HEK293 (cell line): ENCODE data around the gene ENO2.

Source experiments
- BCL6B ChIP-seq: fragments of 450-650 bp; formaldehyde crosslinking; IDR thresholded peaks from 2 replicates; pipeline ENCODE4 v1.5.1; 2017; ENCODE audit warnings: missing biosample characterization, missing genetic modification characterization
- GFI1B ChIP-seq: fragments of 450-650 bp; formaldehyde crosslinking; IDR thresholded peaks from 2 replicates; pipeline ENCODE4 v1.5.1; 2016; ENCODE audit warnings: missing biosample characterization, missing genetic modification characterization
- HOXA7 ChIP-seq: sonication (generic); formaldehyde crosslinking; IDR thresholded peaks from 2 replicates; pipeline ENCODE4 v1.8.1; 2022; ENCODE audit warnings: missing genetic modification reagents, borderline replicate concordance
- KLF1 ChIP-seq: fragments of 450-650 bp; formaldehyde crosslinking; IDR thresholded peaks from 2 replicates; pipeline ENCODE4 v1.5.1; 2016; ENCODE audit warnings: missing biosample characterization, missing genetic modification characterization
- OSR2 ChIP-seq: fragments of 450-650 bp; formaldehyde crosslinking; IDR thresholded peaks from 2 replicates; pipeline ENCODE4 v1.5.1; 2016; ENCODE audit warnings: missing biosample characterization, missing genetic modification characterization
- RBAK ChIP-seq: fragments of 450-650 bp; formaldehyde crosslinking; IDR thresholded peaks from 2 replicates; pipeline ENCODE4 v1.5.1; 2016; ENCODE audit warnings: missing biosample characterization, missing genetic modification characterization
- TRIM28 ChIP-seq: IDR thresholded peaks from 2 replicates; pipeline ENCODE4 v1.6.1; 2011; ENCODE audit warnings: low read length, control low read depth, borderline replicate concordance
- ZBTB20 ChIP-seq: fragments of 450-650 bp; formaldehyde crosslinking; IDR thresholded peaks from 2 replicates; pipeline ENCODE4 v1.5.1; 2016; ENCODE audit warnings: missing biosample characterization, missing genetic modification characterization
- ZFP3 ChIP-seq: fragments of 450-650 bp; formaldehyde crosslinking; IDR thresholded peaks from 2 replicates; pipeline ENCODE4 v1.5.1; 2016; ENCODE audit warnings: low read depth, missing biosample characterization, missing genetic modification characterization
- ZFP37 ChIP-seq: fragments of 450-650 bp; formaldehyde crosslinking; IDR thresholded peaks from 2 replicates; pipeline ENCODE4 v1.5.1; 2016; ENCODE audit warnings: missing biosample characterization, missing genetic modification characterization
- ZFP41 ChIP-seq: fragments of 450-650 bp; formaldehyde crosslinking; IDR thresholded peaks from 2 replicates; pipeline ENCODE4 v1.5.1; 2016; ENCODE audit warnings: missing biosample characterization, missing genetic modification characterization, borderline replicate concordance
- ZIC2 ChIP-seq: fragments of 450-650 bp; formaldehyde crosslinking; IDR thresholded peaks from 2 replicates; pipeline ENCODE4 v1.5.1; 2016; ENCODE audit warnings: missing biosample characterization, missing genetic modification characterization
- ZNF132 ChIP-seq: fragments of 450-650 bp; formaldehyde crosslinking; IDR thresholded peaks from 2 replicates; pipeline ENCODE4 v1.5.1; 2017; ENCODE audit warnings: missing biosample characterization, missing genetic modification characterization, borderline replicate concordance
- ZNF138 ChIP-seq: fragments of 450-650 bp; formaldehyde crosslinking; IDR thresholded peaks from 2 replicates; pipeline ENCODE4 v1.5.1; 2016; ENCODE audit warnings: missing biosample characterization, missing genetic modification characterization, borderline replicate concordance
- ZNF140 ChIP-seq: fragments of 450-650 bp; formaldehyde crosslinking; IDR thresholded peaks from 2 replicates; pipeline ENCODE4 v1.5.1; 2016; ENCODE audit warnings: missing biosample characterization, missing genetic modification characterization
- ZNF148 ChIP-seq: fragments of 450-650 bp; formaldehyde crosslinking; IDR thresholded peaks from 2 replicates; pipeline ENCODE4 v1.5.0; 2017; ENCODE audit warnings: missing biosample characterization, missing genetic modification characterization, borderline replicate concordance
- ZNF16 ChIP-seq: fragments of 450-650 bp; formaldehyde crosslinking; IDR thresholded peaks from 2 replicates; pipeline ENCODE4 v1.5.1; 2016; ENCODE audit warnings: low read depth, missing biosample characterization, missing genetic modification characterization
- ZNF223 ChIP-seq: fragments of 450-650 bp; formaldehyde crosslinking; IDR thresholded peaks from 2 replicates; pipeline ENCODE4 v1.5.1; 2016; ENCODE audit warnings: missing biosample characterization, missing genetic modification characterization
- ZNF311 ChIP-seq: fragments of 450-650 bp; formaldehyde crosslinking; IDR thresholded peaks from 2 replicates; pipeline ENCODE4 v1.5.1; 2017; ENCODE audit warnings: missing biosample characterization, missing genetic modification characterization, borderline replicate concordance
- ZNF350 ChIP-seq: fragments of 450-650 bp; formaldehyde crosslinking; IDR thresholded peaks from 2 replicates; pipeline ENCODE4 v1.5.0; 2017; ENCODE audit warnings: missing biosample characterization, mild to moderate bottlenecking, missing genetic modification characterization
- ZNF391 ChIP-seq: fragments of 450-650 bp; formaldehyde crosslinking; IDR thresholded peaks from 2 replicates; pipeline ENCODE4 v1.5.1; 2016; ENCODE audit warnings: low read depth, missing biosample characterization, missing genetic modification characterization, borderline replicate concordance
- ZNF394 ChIP-seq: fragments of 450-650 bp; formaldehyde crosslinking; IDR thresholded peaks from 2 replicates; pipeline ENCODE4 v1.5.1; 2016; ENCODE audit warnings: missing biosample characterization, missing genetic modification characterization, mild to moderate bottlenecking, moderate library complexity, borderline replicate concordance
- ZNF404 ChIP-seq: fragments of 450-650 bp; formaldehyde crosslinking; IDR thresholded peaks from 2 replicates; pipeline ENCODE4 v1.5.1; 2017; ENCODE audit warnings: missing biosample characterization, missing genetic modification characterization
- ZNF433 ChIP-seq: fragments of 450-650 bp; formaldehyde crosslinking; IDR thresholded peaks from 2 replicates; pipeline ENCODE4 v1.5.1; 2016; ENCODE audit warnings: missing biosample characterization, missing genetic modification characterization, low read depth
- ZNF510 ChIP-seq: fragments of 450-650 bp; formaldehyde crosslinking; IDR thresholded peaks from 2 replicates; pipeline ENCODE4 v1.5.1; 2018; ENCODE audit warnings: mild to moderate bottlenecking, missing genetic modification characterization, missing biosample characterization; ENCODE audit not compliant: insufficient replicate concordance
- ZNF558 ChIP-seq: fragments of 450-650 bp; formaldehyde crosslinking; IDR thresholded peaks from 2 replicates; pipeline ENCODE4 v1.5.1; 2016; ENCODE audit warnings: missing biosample characterization, missing genetic modification characterization
- ZNF560 ChIP-seq: fragments of 450-650 bp; formaldehyde crosslinking; IDR thresholded peaks from 2 replicates; pipeline ENCODE4 v1.5.1; 2017; ENCODE audit warnings: missing biosample characterization, missing genetic modification characterization, borderline replicate concordance
- ZNF561 ChIP-seq: fragments of 450-650 bp; IDR thresholded peaks from 2 replicates; pipeline ENCODE4 v1.5.1; 2018; ENCODE audit warnings: missing biosample characterization, missing genetic modification characterization, borderline replicate concordance
- ZNF585B ChIP-seq: fragments of 450-650 bp; formaldehyde crosslinking; IDR thresholded peaks from 2 replicates; pipeline ENCODE4 v1.5.1; 2016; ENCODE audit warnings: missing biosample characterization, missing genetic modification characterization
- ZNF596 ChIP-seq: fragments of 450-650 bp; IDR thresholded peaks from 2 replicates; pipeline ENCODE4 v1.5.0; 2018; ENCODE audit warnings: missing biosample characterization, mild to moderate bottlenecking, missing genetic modification characterization, moderate library complexity
- ZNF610 ChIP-seq: fragments of 450-650 bp; formaldehyde crosslinking; IDR thresholded peaks from 2 replicates; pipeline ENCODE4 v1.5.1; 2016; ENCODE audit warnings: missing biosample characterization, missing genetic modification characterization, borderline replicate concordance
- ZNF624 ChIP-seq: fragments of 450-650 bp; formaldehyde crosslinking; IDR thresholded peaks from 2 replicates; pipeline ENCODE4 v1.5.1; 2017; ENCODE audit warnings: missing biosample characterization, missing genetic modification characterization
- ZNF660 ChIP-seq: fragments of 450-650 bp; IDR thresholded peaks from 2 replicates; pipeline ENCODE4 v1.5.1; 2018; ENCODE audit warnings: missing biosample characterization, mild to moderate bottlenecking, missing genetic modification characterization
- ZNF707 ChIP-seq: fragments of 450-650 bp; formaldehyde crosslinking; IDR thresholded peaks from 2 replicates; pipeline ENCODE4 v1.5.1; 2016; ENCODE audit warnings: missing biosample characterization, missing genetic modification characterization
- ZNF768 ChIP-seq: fragments of 450-650 bp; formaldehyde crosslinking; IDR thresholded peaks from 2 replicates; pipeline ENCODE4 v1.5.1; 2018; ENCODE audit warnings: missing biosample characterization, mild to moderate bottlenecking, missing genetic modification characterization
- ZSCAN16 ChIP-seq: fragments of 450-650 bp; formaldehyde crosslinking; IDR thresholded peaks from 2 replicates; pipeline ENCODE4 v1.5.1; 2016; ENCODE audit warnings: missing biosample characterization, missing genetic modification characterization
- ZSCAN4 ChIP-seq: fragments of 450-650 bp; formaldehyde crosslinking; IDR thresholded peaks from 2 replicates; pipeline ENCODE4 v1.5.1; 2017; ENCODE audit warnings: missing biosample characterization, missing genetic modification characterization

Gene ENO2

GRCh38 chr12:6872073-6873048 is 42.0 kb upstream of the ENO2 start (continued):
- TF ChIP-seq OSR2, result no peak
- TF ChIP-seq ZNF140 (tag by site-specific recombination), result no peak
- no peak for TF ChIP-seq ZNF311 (tag by site-specific recombination)
- no peak for TF ChIP-seq ZNF132
- TF ChIP-seq ZNF350, result no peak
- no peak for TF ChIP-seq ZNF510 (tag by site-specific recombination)
- no peak for TF ChIP-seq ZNF404 (tag by site-specific recombination)
- no peak for TF ChIP-seq ZNF148 (tag by site-specific recombination)
- no peak for TF ChIP-seq GFI1B
- no peak for TF ChIP-seq HOXA7 (CRISPR knock-in tag)
- no peak for TF ChIP-seq ZSCAN16
- TF ChIP-seq ZNF223 (tag by site-specific recombination), result no peak
- no peak for TF ChIP-seq ZNF610
- TF ChIP-seq ZNF707, result no peak
- no peak for TF ChIP-seq ZSCAN4
- no peak for TF ChIP-seq ZNF596 (tag by site-specific recombination)
- no peak for TF ChIP-seq RBAK (tag by site-specific recombination)
- TF ChIP-seq ZNF585B, result no peak
- TF ChIP-seq ZNF561 (tag by site-specific recombination), result peak; percentile 57
- TF ChIP-seq ZNF660, result peak; percentile 76; the same call in 1 of the 2 replicates
- TF ChIP-seq ZNF16 (tag by site-specific recombination), result no peak
- no peak for TF ChIP-seq ZNF560
- peak; percentile 56; the same call in 1 of the 2 replicates for TF ChIP-seq ZNF391 (tag by site-specific recombination)
- no peak for TF ChIP-seq TRIM28
- no peak for TF ChIP-seq ZNF624 (tag by site-specific recombination)
- no peak for TF ChIP-seq ZBTB20 (tag by site-specific recombination)
- no peak for TF ChIP-seq ZNF138 (tag by site-specific recombination)
- no peak for TF ChIP-seq ZFP3 (tag by site-specific recombination)
- no peak for TF ChIP-seq ZNF558 (tag by site-specific recombination)
- no peak for TF ChIP-seq BCL6B
- TF ChIP-seq ZNF768 (tag by site-specific recombination), result no peak
- TF ChIP-seq ZNF433 (tag by site-specific recombination), result no peak
- TF ChIP-seq KLF1 (tag by site-specific recombination), result peak; percentile 79
- TF ChIP-seq ZFP41 (tag by site-specific recombination), result no peak
- peak; percentile 35; the same call in 1 of the 2 replicates for TF ChIP-seq ZNF394 (tag by site-specific recombination)
- no peak for TF ChIP-seq ZIC2 (tag by site-specific recombination)
- no peak for TF ChIP-seq ZFP37 (tag by site-specific recombination)
